K562 (cell line): ENCODE data around the gene KLHL12. TPM values are rescaled to one million over a fixed set of nuclear protein-coding genes. Genes with fewer than 3 reads are reported as not detected.
A peak's percentile ranks its signal among the peaks of the same experiment; 100 is the strongest.

Source experiments
- ATF3 ChIP-seq, 2 experiments: fragments of 450-650 bp in 1 of 2; sonication (generic) in 1 of 2; formaldehyde crosslinking in 1 of 2; IDR thresholded peaks in 1 of 2; conservative IDR thresholded peaks in 1 of 2; 2 replicates each; pipeline versions ENCODE4 v1.6.1 to v1.8.1; 2016 to 2023; ENCODE audit warnings: mild to moderate bottlenecking in 2 of 2, moderate library complexity in 2 of 2, inconsistent platforms in 1 of 2, missing genetic modification reagents in 1 of 2
- FIP1L1 ChIP-seq: fragments of 200-400 bp; formaldehyde crosslinking; IDR thresholded peaks from 2 replicates; pipeline ENCODE4 v1.6.1; 2018; ENCODE audit warnings: mild to moderate bottlenecking, low read depth, low read length; ENCODE audit not compliant: poor library complexity, severe bottlenecking
- HDAC2 ChIP-seq: fragments of 450-650 bp; IDR thresholded peaks from 2 replicates; pipeline ENCODE4 v1.6.1; 2016; ENCODE audit warnings: mild to moderate bottlenecking
- MTA1 ChIP-seq: fragments of 450-650 bp; IDR thresholded peaks from 2 replicates; pipeline ENCODE4 v1.6.1; 2017; ENCODE audit warnings: borderline replicate concordance
- SIX5 ChIP-seq, 2 experiments: IDR thresholded peaks; 2 replicates each; pipeline ENCODE4 v1.6.1; 2011; ENCODE audit warnings: low read length in 2 of 2, borderline replicate concordance in 1 of 2, low read depth in 1 of 2, mild to moderate bottlenecking in 1 of 2, moderate library complexity in 1 of 2; ENCODE audit not compliant: insufficient read depth in 1 of 2
- TARDBP ChIP-seq: fragments of 450-650 bp; IDR thresholded peaks from 2 replicates; pipeline ENCODE4 v1.6.1; 2016
- ZBTB33 ChIP-seq: sonication (generic); formaldehyde crosslinking; IDR thresholded peaks from 2 replicates; pipeline ENCODE4 v1.8.1; 2023; ENCODE audit warnings: mild to moderate bottlenecking, missing genetic modification reagents
- polyA plus RNA-seq, 8 experiments: library from polyadenylated mRNA; depleted of rRNA in 4 of 8; stranded (reverse) in 5 of 8; unstranded in 3 of 8; fragments of >200 nt; fragmentation: Nextera tagmentation in 2 of 8; fragmentation: Illumina TruSeq in 1 of 8; extraction: Ambion mirVana in 2 of 8; extraction: Trizol in 1 of 8; gene quantifications; 2 replicates each; pipeline versions ENCODE4 v1.2.1 to v1.2.3, GENCODE V29; 2011 to 2014; ENCODE audit warnings: inconsistent platforms in 1 of 8, missing spikeins in 1 of 8
- total RNA-seq, 7 experiments: library from RNA; depleted of rRNA in 6 of 7; stranded (reverse); fragments of >200 nt in 6 of 7; fragmentation: Illumina TruSeq in 2 of 7; extraction: Trizol in 2 of 7; gene quantifications; 2 replicates each; pipeline versions ENCODE4 v1.2.1 to v1.2.3, GENCODE V29; 2011 to 2021; ENCODE audit warnings: low replicate concordance in 1 of 7
- TF ChIP-seq, protein P1 (sequence below): fragments of 450-650 bp; IDR thresholded peaks from 2 replicates; pipeline ENCODE4 v1.6.1; 2016; ENCODE audit warnings: mild to moderate bottlenecking, moderate library complexity

The KLHL12 gene
- total and polyA plus RNA-seq, 9 of the 15 experiments (the other 6 are each of a cell fraction or from before 2014, with no cell fraction given), result 23.1 to 85.1 (median 35.0) TPM

DNA sequence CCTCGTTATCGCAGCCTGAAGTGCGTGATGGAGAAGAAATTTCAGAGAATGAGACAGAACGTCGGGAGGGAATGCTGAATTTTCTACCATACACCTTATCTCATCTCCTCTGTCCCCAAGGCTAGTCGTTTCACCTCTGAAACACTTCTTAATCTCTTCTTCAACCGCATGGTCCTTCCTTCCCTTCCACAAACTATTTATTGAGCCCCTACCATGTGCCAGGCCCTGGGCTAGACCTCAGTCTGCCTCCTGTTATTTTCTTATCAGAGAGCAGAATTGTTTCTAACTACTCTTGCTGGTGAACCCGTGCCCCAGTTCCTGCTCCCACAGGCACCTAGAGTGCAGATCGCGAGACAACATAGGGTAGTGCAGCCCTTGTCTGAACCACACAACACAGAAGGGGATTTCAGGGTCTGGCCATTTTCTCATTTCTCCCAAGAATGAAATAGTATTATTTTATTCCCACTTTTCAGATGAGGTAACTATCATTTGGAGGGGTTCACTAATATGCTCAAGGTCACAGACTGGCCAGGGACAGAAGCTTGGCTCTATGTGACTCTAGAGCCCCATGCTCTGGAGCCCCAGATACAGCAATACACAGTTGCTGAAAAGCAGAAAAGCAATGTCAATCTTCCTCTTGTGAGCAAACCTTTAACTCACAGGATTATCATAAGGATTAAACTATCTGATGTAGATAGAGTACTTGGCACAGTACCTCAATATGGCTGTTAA lies 31.7 kb upstream of the KLHL12 start (continued):
- TF ChIP-seq ATF3 (IDR thresholded peaks at IDR 0.05) (no peak), ATF3 (CRISPR knock-in tag; conservative IDR thresholded peaks at IDR 0.05) (0 out of 2 replicates have a peak, but pooled peaks have one; percentile 12), SIX5 (IDR thresholded peaks at IDR 0.05; ENCODE audit: borderline replicate concordance in 1 of 2, insufficient read depth in 1 of 2, low read depth in 1 of 2, low read length in 2 of 2) (no peak), FIP1L1 (no peak), MTA1 (0 out of 2 replicates have a peak, but pooled peaks have one; percentile 12), HDAC2 (peak; percentile 24; the same call in 1 of the 2 replicates), ZBTB33 (no peak), TARDBP (no peak)
- TF ChIP-seq, protein P1, sequence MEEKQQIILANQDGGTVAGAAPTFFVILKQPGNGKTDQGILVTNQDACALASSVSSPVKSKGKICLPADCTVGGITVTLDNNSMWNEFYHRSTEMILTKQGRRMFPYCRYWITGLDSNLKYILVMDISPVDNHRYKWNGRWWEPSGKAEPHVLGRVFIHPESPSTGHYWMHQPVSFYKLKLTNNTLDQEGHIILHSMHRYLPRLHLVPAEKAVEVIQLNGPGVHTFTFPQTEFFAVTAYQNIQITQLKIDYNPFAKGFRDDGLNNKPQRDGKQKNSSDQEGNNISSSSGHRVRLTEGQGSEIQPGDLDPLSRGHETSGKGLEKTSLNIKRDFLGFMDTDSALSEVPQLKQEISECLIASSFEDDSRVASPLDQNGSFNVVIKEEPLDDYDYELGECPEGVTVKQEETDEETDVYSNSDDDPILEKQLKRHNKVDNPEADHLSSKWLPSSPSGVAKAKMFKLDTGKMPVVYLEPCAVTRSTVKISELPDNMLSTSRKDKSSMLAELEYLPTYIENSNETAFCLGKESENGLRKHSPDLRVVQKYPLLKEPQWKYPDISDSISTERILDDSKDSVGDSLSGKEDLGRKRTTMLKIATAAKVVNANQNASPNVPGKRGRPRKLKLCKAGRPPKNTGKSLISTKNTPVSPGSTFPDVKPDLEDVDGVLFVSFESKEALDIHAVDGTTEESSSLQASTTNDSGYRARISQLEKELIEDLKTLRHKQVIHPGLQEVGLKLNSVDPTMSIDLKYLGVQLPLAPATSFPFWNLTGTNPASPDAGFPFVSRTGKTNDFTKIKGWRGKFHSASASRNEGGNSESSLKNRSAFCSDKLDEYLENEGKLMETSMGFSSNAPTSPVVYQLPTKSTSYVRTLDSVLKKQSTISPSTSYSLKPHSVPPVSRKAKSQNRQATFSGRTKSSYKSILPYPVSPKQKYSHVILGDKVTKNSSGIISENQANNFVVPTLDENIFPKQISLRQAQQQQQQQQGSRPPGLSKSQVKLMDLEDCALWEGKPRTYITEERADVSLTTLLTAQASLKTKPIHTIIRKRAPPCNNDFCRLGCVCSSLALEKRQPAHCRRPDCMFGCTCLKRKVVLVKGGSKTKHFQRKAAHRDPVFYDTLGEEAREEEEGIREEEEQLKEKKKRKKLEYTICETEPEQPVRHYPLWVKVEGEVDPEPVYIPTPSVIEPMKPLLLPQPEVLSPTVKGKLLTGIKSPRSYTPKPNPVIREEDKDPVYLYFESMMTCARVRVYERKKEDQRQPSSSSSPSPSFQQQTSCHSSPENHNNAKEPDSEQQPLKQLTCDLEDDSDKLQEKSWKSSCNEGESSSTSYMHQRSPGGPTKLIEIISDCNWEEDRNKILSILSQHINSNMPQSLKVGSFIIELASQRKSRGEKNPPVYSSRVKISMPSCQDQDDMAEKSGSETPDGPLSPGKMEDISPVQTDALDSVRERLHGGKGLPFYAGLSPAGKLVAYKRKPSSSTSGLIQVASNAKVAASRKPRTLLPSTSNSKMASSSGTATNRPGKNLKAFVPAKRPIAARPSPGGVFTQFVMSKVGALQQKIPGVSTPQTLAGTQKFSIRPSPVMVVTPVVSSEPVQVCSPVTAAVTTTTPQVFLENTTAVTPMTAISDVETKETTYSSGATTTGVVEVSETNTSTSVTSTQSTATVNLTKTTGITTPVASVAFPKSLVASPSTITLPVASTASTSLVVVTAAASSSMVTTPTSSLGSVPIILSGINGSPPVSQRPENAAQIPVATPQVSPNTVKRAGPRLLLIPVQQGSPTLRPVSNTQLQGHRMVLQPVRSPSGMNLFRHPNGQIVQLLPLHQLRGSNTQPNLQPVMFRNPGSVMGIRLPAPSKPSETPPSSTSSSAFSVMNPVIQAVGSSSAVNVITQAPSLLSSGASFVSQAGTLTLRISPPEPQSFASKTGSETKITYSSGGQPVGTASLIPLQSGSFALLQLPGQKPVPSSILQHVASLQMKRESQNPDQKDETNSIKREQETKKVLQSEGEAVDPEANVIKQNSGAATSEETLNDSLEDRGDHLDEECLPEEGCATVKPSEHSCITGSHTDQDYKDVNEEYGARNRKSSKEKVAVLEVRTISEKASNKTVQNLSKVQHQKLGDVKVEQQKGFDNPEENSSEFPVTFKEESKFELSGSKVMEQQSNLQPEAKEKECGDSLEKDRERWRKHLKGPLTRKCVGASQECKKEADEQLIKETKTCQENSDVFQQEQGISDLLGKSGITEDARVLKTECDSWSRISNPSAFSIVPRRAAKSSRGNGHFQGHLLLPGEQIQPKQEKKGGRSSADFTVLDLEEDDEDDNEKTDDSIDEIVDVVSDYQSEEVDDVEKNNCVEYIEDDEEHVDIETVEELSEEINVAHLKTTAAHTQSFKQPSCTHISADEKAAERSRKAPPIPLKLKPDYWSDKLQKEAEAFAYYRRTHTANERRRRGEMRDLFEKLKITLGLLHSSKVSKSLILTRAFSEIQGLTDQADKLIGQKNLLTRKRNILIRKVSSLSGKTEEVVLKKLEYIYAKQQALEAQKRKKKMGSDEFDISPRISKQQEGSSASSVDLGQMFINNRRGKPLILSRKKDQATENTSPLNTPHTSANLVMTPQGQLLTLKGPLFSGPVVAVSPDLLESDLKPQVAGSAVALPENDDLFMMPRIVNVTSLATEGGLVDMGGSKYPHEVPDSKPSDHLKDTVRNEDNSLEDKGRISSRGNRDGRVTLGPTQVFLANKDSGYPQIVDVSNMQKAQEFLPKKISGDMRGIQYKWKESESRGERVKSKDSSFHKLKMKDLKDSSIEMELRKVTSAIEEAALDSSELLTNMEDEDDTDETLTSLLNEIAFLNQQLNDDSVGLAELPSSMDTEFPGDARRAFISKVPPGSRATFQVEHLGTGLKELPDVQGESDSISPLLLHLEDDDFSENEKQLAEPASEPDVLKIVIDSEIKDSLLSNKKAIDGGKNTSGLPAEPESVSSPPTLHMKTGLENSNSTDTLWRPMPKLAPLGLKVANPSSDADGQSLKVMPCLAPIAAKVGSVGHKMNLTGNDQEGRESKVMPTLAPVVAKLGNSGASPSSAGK, result no peak
